ENCODE results near the gene SOCS3.
A peak's percentile ranks its signal among the peaks of the same experiment; 100 is the strongest.

Gene SOCS3

DNA sequence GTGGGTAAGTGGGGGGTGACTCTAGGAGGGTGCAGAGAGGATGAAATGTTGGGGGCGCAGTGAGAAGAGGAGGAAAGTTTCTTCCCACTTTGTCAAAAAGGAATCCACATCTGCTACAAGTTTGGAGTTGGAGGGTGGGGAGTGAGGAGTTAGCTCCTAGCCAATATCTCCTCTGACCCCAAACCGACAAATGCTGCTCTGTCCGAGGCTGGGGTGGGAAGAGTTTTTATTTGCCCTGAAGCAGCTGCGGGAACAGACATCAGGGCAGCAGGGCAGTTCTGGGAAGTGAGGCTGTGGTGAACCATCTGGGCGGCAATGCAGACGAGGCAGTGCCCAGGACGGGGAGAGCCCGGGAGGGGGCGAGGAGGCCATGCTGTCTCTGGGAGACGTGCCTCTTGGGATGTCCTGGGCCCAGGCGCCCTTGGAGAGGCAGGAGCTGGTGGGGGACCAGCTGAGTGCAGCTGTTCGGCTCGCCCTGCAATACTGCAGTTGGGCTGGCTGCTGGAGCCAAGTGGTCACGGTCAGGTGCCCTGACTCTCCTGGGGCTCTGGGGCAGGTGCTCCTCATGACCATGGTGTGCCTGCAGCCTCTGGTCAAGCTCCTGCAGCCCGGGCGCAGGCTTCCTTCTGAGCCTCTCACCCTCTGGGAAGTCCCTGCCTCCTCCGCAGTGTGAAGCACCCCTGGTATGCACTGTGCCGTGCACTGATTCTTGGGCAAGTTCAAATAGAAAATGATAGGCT is 6.4 kb upstream of the SOCS3 start:
- DNase-seq, result peak; percentile 29

DNA sequence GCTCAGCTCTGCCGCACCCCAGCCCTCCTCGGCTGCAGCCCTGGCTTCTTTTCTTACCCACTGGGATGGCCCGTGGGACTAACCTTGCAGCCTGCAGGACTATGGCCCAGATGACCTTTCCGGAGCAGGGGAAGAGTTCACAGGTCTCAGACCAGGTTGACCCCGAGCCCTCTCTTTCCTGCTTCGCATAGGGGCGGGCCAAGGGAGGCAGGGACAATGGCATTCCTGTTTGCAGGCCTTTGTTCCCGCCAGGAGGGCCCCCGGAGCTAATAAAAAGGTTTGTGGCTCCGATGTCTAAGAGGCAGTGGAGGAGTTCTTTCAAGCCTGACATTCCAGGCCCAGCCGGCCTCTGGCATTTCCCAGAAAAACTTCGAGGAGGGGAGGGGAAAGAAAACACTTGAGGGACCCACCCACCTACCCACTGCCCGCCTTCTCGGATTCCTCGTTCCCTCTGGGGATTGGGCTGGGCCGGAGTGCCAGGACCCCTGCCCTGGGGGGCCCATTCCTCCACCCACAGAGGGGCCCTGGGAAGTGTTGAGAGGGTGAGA is 5.8 kb upstream of the SOCS3 start:
- DNase-seq, result peak; percentile 71

DNA sequence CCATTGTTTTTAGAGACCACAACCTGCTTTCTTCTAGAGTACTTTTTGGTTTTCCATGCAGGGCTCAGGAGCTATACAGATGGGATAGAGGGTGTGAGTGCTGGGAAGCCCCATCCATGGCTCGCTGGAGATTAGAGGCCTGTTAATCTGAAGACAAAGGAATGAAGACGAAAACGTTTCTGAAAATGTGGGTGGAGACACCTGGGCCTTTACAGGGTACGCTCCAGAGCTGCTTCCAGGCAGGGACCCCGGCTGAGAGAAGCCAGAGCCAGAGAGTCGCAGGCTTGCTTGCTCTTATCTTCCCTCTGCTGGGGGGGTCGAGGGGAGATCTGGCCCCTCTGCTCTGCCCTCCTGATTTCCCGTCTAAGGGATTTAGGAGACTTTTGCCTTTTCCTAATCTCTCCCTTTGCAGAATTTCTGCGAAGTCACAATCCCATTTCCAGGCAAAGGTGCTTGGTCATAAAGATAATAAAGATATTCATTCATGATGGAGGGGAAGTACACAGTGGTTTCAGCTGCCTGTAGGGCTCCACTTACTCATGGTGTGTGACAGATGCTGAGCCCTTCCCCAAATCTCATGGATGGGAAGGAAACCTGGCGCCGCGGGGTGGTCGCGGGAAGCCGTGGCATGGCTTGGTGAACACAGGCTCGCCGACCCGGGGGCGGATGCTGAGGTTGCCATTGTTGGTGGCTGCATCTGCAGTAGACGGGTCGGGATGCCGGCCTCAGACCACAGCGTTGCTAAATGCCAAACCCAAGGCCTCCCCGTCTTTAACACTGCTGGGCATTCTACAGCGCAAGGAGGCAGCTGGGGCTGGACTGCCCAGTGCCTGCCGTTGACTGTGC is 4.8 kb upstream of the SOCS3 start:
- no peak for DNase-seq

DNA sequence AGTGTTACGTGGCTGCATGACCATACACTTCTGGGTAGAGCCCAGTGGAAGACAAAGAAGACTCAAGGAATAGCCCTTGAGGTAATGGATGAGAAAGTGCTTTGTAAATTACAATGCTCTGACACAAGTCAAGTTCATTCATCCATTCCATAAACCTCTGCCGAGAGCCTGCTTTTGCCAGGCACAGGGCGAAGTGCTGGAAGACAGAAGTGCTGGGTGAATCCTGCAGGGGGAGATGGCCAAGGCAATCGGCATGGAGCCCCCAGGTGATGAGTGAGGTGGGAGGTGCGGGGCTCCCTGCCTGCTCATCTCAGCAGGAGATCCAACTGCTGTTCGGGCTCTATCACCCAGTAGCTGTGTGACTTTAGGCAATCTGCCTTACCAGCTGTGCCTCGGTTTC is 2.8 kb upstream of the SOCS3 start:
- DNase-seq, result no peak

DNA sequence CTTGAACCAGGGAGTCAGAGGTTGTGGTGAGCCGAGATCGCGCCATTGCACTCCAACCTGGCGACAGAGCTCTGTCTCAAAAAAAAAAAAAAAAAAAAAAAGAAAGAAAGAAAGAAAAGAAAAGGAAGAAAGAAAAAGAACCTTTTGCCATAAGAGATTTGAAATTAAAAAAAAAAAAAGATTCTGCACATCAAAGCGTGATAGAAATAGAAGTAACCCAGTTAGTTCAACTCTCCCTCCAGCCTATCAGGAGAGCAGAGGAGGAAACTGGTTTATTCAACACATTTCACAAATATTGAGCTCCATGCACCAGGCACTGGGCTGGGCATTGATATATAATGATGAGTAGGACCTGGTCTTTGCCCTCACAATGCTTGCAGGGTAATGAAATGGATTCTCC is 2.4 kb upstream of the SOCS3 start:
- DNase-seq, result no peak

DNA sequence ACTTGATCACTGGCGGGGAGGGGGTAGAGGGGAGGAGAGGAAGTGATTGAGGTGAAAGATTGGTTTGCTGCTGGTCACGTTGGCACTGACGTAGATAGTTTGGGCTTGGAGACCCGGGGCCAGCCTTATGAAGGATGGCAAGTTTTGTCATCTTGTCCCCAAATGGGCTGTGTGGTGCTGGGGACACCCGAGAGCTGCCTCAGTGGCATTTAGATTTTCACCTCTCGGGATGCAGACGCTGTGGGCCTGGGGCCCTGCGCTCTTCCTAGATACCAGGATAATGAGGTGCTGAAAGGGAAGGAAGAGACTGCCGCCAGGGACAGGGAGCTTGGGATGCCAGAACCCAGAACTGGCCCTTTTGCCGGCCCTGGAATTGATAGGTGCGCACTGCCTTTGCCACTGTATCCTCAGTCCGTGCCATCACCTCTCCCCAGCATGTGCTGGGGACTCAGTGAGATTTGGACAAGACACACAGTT is 1.4 kb upstream of the SOCS3 start:
- DNase-seq, result no peak

DNA sequence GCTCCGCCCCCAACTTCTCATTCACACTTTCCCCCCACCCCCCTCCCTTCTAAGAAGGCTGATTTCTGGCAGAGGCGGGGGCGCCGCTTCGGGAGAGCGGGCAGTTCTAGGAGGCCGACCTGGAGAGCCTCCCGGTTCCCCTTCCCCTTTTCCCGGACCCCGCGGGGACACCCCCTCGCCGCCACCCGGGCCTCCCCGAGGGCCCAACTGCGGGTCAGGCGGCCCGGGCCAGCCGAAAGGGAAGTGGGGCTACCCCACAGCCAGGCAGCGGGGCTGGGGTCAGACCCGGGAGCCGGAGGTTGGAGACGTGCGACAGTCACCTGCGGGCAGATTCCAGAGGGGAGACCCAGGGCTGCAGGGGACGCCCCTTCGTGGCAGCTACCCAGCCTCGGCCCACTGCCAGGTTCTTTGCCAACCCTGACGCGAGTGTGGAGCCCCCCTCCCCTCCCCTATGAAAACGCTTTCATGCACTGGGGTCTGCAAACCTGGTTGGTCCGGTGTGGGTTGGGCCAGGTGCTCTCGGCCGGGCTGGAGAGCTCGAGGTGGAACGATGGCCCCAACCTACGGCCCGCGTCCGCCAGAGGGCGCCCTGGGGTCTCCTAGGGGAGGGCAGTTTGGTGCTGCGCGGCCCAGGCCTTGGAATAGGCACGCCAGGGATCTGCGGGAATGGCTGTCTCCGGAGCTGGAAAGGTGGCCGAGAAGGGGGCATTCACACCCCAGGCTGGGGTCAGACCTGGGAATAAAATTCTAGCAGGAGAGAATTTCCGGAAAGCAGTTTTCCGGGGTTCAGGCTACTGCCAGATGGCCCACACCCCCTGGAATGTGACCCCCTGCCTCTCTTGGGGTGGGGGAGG is 721 bp upstream of the SOCS3 start:
- peak; percentile 91 for DNase-seq

DNA sequence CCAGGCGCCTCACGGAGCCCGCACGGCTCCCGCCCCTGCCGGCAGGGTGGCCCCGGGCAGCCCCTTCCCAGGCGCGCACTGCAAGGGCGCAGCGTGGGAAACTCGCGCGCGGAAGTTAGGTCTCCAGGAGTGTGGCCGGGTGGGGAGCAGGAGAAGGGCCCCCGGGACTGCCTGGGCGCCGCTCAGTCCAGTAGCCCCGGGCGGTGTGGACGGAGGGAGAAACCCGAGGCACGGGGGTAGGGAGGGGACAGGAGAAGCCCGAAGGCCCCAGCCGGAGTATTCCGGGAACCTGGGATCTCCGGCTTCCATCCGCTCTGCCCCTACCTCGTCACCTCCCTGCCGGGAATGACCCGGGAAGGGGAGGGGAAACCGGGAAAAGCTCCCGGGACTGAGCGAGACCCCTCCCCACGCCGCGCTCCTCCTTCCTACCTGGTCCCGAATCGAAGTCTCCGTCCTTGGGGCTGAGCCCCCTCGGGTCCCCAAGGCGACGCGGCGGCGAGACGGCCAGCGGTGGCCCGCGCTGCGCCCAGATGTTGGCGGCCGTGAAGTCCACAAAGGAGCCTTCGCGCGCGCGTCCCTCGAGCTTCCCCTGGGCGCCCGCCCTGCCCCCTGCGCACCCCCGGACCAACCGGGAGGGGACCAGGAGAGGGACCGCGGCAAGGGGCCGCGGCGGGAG is 418 bp downstream of the SOCS3 start:
- peak; percentile 86 for DNase-seq

DNA sequence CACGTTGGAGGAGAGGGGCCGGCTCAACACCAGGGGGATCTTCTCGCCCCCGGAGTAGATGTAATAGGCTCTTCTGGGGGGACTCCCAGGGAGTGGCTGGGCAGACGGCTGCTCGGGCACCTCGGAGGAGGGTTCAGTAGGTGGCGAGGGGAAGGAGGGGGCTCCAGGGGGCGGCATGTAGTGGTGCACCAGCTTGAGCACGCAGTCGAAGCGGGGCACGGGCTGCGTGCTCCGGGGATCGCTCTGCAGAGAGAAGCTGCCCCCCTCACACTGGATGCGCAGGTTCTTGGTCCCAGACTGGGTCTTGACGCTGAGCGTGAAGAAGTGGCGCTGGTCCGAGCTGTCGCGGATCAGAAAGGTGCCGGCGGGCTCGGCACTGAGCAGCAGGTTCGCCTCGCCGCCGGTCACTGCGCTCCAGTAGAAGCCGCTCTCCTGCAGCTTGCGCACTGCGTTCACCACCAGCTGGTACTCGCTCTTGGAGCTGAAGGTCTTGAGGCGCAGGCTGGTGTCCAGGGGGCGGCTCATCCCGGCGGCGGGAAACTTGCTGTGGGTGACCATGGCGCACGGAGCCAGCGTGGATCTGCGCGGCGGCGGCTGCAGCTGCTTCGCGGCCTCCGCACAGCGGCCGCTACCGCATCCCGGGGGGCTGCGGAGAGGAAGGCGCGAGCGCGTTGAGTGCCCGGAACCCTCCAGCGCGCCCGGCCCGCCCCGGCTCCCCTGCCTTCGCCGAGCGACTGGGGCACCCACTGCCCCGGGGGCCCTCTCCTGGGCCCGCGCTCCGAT is 1.1 kb downstream of the SOCS3 start:
- peak; percentile 77 for DNase-seq

DNA sequence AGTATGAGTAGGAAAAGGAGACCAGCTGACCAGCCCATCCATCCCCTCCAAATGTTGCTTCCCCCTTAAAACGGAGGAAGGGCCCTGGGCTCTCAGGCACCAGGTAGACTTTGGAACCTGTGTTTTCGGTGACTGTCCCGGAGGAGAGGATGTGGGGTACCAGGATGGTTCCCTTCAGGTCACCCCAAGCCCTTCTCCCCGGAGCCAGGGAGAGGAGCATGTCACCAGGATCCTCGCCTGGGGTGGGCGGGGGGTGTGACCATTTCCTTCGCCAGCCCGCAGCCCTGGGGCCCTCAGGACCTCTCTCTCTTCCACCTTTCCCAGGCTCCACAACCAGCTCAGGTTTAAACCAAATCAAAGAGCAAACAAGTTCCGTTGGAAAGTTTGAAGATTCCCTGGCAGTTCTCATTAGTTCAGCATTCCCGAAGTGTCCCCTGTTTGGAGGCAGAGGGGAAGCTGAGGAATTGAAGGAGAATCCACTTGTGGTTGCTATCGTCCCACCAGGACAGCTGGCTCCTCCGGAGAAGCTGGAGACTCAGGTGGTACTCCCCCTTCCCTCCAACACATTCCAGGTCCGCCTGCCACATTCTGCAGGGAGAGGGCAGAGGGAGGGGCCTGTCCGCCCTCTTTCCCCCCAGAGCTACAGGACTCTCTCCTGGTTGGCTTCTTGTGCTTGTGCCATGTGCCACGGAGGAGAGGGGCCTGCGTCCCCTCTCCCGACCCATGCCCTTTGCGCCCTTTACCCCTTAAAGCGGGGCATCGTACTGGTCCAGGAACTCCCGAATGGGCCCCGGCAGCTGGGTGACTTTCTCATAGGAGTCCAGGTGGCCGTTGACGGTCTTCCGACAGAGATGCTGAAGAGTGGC is 2.0 kb downstream of the SOCS3 start:
- DNase-seq, result no peak

DNA sequence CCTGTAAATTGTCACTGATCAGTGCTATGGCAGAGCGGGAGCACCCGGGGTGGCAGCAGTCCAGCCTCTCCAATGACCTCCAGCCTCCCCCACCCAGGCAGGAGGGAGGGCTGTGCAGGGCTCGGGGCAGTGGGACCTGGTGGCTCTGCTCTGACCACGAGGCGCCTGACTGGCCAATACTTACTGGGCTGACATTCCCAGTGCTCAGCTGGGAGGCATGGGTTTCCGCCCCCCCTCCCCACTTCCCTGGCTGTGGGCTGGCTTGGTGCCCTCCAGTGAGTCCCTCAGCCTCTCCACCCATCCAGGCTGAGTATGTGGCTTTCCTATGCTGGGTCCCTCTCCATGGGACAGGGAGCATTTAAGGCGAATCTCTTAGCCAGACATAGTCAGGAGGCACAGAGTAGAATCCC is 2.7 kb downstream of the SOCS3 start:
- DNase-seq, result no peak

DNA sequence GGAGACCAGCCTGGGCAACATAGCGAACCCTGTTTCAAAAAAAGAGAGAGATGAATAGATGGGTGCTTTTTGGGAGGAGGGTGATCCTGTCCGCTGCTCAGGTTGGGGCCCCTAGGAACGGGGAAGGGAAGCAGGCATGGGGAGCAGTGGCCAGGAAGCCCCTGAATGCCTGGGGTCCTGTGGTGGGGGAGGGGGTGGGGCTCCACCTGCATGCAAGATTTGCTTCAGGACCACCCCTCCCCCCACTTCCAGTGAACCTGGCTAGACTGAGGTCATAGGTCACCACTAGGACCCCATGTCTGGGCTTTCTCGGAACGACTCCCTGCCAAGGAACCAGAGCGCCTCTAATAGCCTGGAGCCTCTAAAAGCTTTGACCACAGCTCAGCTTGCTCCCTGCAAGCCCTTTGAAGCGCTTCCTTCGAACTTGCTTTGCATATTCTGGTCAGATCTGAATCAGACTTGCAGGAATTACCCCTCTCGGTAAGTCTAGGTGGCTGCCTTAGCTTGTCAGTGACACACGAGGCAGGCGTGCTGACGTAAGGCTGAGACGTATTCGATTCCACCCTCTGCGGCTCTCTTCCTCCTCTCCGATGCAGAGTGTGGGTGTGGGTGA is 3.7 kb downstream of the SOCS3 start:
- no peak for DNase-seq

DNA sequence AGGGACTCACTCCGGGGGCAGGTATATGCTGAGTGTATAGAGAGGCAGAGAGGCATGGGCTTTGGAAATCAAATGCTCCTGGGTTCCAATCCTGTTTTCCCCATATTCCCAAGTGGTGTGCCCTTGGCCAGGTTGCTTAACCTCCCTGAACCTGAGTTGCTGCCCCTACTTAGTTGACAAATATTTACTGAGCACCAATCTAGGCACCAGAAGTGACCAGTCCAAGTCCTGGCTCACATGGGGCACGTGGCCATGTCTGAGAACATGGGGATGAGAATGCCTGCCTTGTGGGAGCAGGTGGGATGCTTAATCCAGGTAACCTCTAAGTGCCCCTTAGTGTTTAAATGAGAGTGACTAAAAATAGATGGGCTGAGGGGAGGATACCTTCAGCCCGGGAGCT is 4.2 kb downstream of the SOCS3 start:
- DNase-seq, result no peak

DNA sequence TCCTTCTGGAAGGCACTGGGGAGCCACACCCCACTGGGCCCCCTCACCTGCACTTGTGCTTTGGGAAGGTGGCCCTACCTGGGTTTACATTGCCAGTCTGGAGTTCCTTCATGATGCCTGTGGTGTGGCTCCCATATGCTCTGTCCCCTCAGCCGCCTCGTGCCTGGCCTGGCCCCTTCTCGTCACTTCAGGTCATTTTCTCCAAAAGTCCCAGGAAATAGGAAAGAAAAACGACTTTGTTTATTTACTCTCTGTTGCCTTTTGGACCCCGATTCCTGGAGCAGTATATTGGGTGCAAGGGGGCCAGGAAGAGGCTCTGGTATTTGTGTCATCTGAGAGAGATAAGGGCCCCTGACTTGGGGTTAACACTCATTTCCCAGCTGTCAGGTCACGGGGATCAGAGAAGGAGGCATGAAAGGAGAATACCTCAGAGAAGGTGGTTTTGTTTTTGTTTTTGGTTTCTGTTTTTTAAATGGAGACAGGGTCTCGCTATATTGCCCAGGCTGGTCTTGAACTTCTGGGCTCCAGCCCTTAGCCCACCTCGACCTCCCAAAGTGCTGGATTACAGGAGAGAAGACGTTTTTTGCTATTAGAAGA is 4.7 kb downstream of the SOCS3 start:
- no peak for DNase-seq

DNA sequence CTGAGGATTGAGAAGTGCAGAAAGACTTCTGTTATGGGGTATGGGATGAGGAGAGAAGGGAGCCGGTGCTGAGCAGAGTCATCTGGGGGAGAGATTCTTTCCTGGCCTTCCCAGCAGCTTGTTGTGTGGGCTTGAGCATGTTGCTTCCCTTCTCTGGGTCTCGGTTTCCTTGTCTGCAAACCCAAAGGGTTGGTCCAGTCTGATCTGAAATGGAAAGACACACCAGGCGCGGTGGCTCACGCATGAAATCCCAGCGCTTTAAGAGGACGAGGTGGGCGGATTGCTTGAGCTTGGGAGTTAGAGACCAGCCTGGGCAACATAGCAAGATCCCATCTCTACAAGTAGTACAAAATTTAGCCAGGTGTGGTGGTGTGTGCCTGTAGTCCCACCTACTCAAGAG is 6.0 kb downstream of the SOCS3 start:
- DNase-seq, result peak; percentile 37

DNA sequence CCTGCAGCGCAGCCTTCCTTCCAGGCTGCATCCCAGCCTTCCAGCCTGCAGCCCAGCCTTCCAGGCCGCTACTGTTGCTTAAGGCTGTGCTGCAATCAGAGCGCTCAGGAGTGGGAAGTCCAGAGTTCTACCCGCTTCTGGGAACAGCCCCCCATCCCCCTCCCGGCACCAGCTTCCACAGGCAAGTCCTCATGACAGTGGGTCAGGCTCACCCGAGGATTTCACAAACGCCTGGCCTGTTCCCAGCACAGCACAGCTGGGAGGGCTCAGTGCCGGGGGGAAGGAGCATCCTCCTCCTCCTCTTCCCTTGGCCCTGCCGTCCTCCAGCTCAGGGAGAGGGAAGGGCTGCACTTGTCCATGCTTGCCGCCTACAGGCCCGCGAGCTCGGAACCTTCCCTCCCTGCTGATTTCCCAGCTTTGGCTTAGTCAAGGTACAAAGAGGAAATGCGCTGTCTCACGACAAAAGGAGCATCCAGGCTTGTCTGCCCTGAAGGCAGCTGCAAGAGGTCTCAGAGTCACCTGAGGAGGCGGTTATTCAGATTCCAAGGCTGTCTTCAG is 8.3 kb downstream of the SOCS3 start:
- DNase-seq, result peak; percentile 59

DNA sequence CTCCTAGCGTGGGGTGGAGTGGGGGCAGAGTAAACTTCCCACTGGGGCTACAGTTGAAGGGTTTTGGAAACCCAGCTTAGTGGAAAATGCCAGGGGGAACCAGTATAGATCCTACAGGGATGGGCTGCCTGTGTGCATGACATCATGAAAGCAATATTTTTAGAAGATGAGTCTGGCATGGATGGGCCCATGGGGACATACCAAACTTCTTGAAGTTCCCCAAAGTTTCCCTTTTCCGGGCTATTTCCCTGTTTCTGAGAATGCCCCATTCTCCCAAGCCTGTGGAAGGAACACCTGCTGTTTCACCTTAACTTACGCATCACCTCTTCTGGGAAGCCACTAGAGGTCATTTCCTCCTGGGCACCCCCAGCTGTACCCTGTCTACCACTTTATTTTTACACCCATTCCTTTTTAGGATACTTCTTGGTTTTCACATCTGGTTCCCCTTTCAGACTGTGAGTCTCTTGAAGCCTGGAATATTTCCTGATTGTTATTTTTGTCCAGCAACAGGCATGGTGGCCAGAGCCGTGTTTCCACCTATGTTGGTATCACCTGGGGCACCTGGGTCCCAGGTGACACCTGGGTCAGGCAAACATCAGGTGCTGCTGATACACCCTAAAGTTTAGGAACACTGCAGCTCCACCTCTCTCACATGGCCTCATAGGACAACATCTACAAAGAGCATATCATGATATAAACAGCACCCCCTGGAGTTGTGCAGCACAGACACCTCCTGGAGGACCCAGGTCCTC is 9.8 kb downstream of the SOCS3 start:
- DNase-seq, result no peak

DNA sequence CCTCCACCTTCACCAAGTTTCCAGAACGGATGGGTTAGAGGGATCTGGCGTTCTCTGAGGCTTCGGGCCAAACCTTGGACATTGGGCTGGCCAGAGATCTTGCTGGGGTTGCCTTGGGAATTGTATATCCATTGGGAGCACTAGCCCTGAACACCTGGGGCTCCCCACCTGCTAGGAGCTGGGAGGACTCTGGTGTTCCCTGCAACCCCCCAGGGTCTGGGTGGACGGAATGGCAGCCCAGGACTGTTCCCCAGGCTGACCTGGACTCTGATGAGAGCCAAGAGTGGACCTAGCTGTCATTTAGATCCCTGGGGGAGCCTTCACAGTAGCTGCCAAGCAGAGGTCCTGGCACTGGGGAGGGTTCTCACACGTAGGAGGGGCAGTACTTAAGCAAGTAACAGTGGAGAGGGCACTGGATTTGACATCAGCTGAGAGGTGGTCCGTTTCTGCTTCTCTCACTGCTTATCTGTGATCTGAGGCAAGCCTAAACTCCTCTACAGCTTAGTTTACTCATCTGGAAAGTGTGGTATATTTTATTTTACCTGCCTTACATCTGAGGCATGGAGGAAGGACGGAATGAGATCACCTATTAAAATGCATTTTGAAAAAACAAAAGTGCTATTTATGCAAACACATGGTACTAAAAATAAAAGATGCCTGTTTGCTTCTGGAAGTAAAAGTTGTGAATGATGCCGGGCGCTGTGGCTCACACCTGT is 11.7 kb downstream of the SOCS3 start:
- DNase-seq, result no peak

All from retina (tissue), 1 donor.